Suprapubic skin (tissue), 4 donors: Measurements from ENCODE around the gene KCNIP4. TPM values are rescaled to one million over a fixed set of nuclear protein-coding genes. Genes with fewer than 3 reads are reported as not detected.

ENCODE experiments used
- DNase-seq, 2 donors: peaks; one replicate each; pipeline ENCODE4 v3.0.0-alpha.2; 2019; ENCODE audit warnings: low spot score in 2 of 2
- H3K27ac ChIP-seq: fragments of 200-600 bp; sonication (generic); one replicate; pipeline ENCODE4 v1.5.1; 2019
- H3K27me3 ChIP-seq: fragments of 200-600 bp; sonication (generic); one replicate; pipeline ENCODE4 v1.5.1; 2019
- H3K36me3 ChIP-seq: fragments of 200-600 bp; sonication (generic); one replicate; pipeline ENCODE4 v1.5.1; 2019
- H3K4me1 ChIP-seq: fragments of 200-600 bp; sonication (generic); one replicate; pipeline ENCODE4 v1.5.1; 2019
- H3K4me3 ChIP-seq: fragments of 200-600 bp; sonication (generic); one replicate; pipeline ENCODE4 v1.5.1; 2019; ENCODE audit warnings: mild to moderate bottlenecking
- H3K9me3 ChIP-seq: fragments of 200-600 bp; sonication (generic); one replicate; pipeline ENCODE4 v1.5.1; 2019
- EP300 ChIP-seq: sonication (generic); formaldehyde crosslinking; IDR thresholded peaks from one replicate; pipeline ENCODE4 v1.6.1; 2017; ENCODE audit warnings: antibody characterized with exemption
- POLR2A ChIP-seq, 2 donors: fragments of 450-650 bp; IDR thresholded peaks; one replicate each; pipeline ENCODE4 v1.6.1; 2017; ENCODE audit warnings: antibody characterized with exemption in 2 of 2, mild to moderate bottlenecking in 2 of 2, moderate library complexity in 2 of 2
- POLR2AphosphoS5 ChIP-seq, 3 donors: sonication (generic); formaldehyde crosslinking; IDR thresholded peaks; one replicate each; pipeline ENCODE4 v1.6.1; 2017; ENCODE audit warnings: antibody characterized with exemption in 3 of 3
- WGBS: methylation state at CpG from one replicate; pipeline ENCODE4 v1.1.5; 2018; 5-methylcytosine and 5-hydroxymethylcytosine counted together
- total RNA-seq, 4 donors: library from RNA; depleted of rRNA; stranded (reverse); fragments of >200 nt; gene quantifications; one replicate each; pipeline ENCODE4 v1.1.0, GENCODE V29; 2016
- TF ChIP-seq, protein P1 (sequence below), 2 donors: fragments of 200-600 bp in 1 of 2; fragments of 450-650 bp in 1 of 2; sonication (generic) in 1 of 2; IDR thresholded peaks; one replicate each; pipeline ENCODE4 v1.5.1; 2016 to 2019; ENCODE audit warnings: antibody characterized with exemption in 2 of 2, mild to moderate bottlenecking in 1 of 2, moderate library complexity in 1 of 2

KCNIP4 gene
- total RNA-seq, 4 donors from 2014 or later = not detected

GRCh38 chr4:21641696-21642095 is 306.9 kb downstream of the KCNIP4 start:
- H3K36me3 ChIP-seq = no peaks in the 10 kb centered on the region
- TF ChIP-seq EP300 = no peak
- TF ChIP-seq POLR2AphosphoS5 (IDR thresholded peaks at IDR 0.05) = no peak
- 81% methylated on average over 3 of the region's 3 CpGs for WGBS
- H3K4me3 ChIP-seq = no peak overlapping the region
- DNase-seq = no peak
- H3K27me3 ChIP-seq = no peaks in the 10 kb centered on the region
- H3K9me3 ChIP-seq = no peaks in the 10 kb centered on the region
- no peak overlapping the region for H3K27ac ChIP-seq
- H3K4me1 ChIP-seq = no peaks in the 10 kb centered on the region

GRCh38 chr4:21638171-21638725 is 310.3 kb downstream of the KCNIP4 start:
- 58% methylated on average over 1 of the region's 1 CpG for WGBS
- DNase-seq = no peak
- Histone ChIP-seq H3K4me1 (no peaks in the 10 kb centered on the region), H3K27ac (no peak overlapping the region), H3K27me3 (no peaks in the 10 kb centered on the region), H3K9me3 (no peaks in the 10 kb centered on the region), H3K36me3 (no peaks in the 10 kb centered on the region), H3K4me3 (no peak overlapping the region)
- TF ChIP-seq EP300 (no peak), POLR2A (IDR thresholded peaks at IDR 0.05) (no peak), POLR2AphosphoS5 (IDR thresholded peaks at IDR 0.05) (no peak)
- TF ChIP-seq, protein P1, sequence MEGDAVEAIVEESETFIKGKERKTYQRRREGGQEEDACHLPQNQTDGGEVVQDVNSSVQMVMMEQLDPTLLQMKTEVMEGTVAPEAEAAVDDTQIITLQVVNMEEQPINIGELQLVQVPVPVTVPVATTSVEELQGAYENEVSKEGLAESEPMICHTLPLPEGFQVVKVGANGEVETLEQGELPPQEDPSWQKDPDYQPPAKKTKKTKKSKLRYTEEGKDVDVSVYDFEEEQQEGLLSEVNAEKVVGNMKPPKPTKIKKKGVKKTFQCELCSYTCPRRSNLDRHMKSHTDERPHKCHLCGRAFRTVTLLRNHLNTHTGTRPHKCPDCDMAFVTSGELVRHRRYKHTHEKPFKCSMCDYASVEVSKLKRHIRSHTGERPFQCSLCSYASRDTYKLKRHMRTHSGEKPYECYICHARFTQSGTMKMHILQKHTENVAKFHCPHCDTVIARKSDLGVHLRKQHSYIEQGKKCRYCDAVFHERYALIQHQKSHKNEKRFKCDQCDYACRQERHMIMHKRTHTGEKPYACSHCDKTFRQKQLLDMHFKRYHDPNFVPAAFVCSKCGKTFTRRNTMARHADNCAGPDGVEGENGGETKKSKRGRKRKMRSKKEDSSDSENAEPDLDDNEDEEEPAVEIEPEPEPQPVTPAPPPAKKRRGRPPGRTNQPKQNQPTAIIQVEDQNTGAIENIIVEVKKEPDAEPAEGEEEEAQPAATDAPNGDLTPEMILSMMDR (IDR thresholded peaks at IDR 0.05) = no peak

DNA sequence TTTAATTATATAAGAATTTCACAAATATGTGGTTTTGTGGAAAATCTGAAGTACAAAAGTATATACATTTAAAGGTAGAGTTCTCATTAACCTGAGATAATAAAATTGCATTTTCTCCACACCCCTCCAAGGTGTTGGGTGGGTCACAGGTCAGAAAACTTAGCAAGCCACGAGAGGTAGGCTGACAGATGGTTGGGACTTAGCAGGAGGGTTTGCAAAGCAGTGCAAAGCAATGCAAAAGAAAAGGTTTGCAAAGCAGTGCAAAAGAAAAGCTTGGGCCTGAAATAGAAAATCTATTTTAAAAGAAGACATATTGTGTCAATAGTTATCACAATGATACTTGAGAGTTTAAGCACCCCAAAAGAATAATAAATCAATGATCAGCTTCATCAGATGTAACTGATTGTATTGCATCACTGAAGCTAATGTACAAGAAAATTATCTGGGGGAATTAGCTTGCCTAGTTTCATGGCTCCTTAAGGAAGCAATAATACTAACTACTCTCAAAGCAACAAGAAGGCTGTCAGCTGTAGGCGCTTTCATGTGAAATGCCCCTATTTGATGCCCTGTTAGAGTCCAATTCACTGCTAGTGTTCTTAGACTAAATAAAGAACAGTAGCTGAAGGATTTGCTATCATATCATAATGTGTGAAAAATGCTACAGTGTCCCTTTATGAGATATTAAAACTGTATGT is 319.5 kb downstream of the KCNIP4 start:
- Histone ChIP-seq H3K27me3 (no peaks in the 10 kb centered on the region), H3K4me3 (no peak overlapping the region)
- TF ChIP-seq EP300 (no peak), POLR2AphosphoS5 (IDR thresholded peaks at IDR 0.05) (no peak), POLR2A (IDR thresholded peaks at IDR 0.05) (no peak)
- TF ChIP-seq, protein P1 (IDR thresholded peaks at IDR 0.05) = no peak

GRCh38 chr4:21628116-21628670 is 320.4 kb downstream of the KCNIP4 start:
- Histone ChIP-seq H3K27me3 (no peaks in the 10 kb centered on the region), H3K4me1 (no peaks in the 10 kb centered on the region), H3K36me3 (no peaks in the 10 kb centered on the region), H3K4me3 (no peak overlapping the region), H3K27ac (no peak overlapping the region), H3K9me3 (no peaks in the 10 kb centered on the region)
- 73% methylated on average over 4 of the region's 4 CpGs for WGBS
- no peak for DNase-seq
- TF ChIP-seq POLR2AphosphoS5 (IDR thresholded peaks at IDR 0.05) = no peak
- no peak for TF ChIP-seq EP300

More for the DNA sequence above, 319.5 kb downstream of the KCNIP4 start:
- Histone ChIP-seq H3K4me1 (no peaks in the 10 kb centered on the region), H3K9me3 (no peaks in the 10 kb centered on the region), H3K27ac (no peak overlapping the region), H3K36me3 (no peaks in the 10 kb centered on the region)
- DNase-seq = no peak
- 23% methylated on average over 2 of the region's 2 CpGs for WGBS

- Histone ChIP-seq H3K27ac (no peak overlapping the region), H3K27me3 (no peaks in the 10 kb centered on the region), H3K9me3 (no peaks in the 10 kb centered on the region), H3K4me3 (no peak overlapping the region), H3K36me3 (no peaks in the 10 kb centered on the region), H3K4me1 (no peaks in the 10 kb centered on the region)
- DNase-seq = no peak
- TF ChIP-seq POLR2AphosphoS5 (IDR thresholded peaks at IDR 0.05) (no peak), POLR2A (IDR thresholded peaks at IDR 0.05) (no peak), EP300 (no peak)
- TF ChIP-seq, protein P1 (IDR thresholded peaks at IDR 0.05) = no peak
- WGBS = 78% methylated on average over 1 of the region's 1 CpG
These were observed 323.1 kb downstream of the KCNIP4 start for GRCh38 chr4:21625447-21625846.

GRCh38 chr4:21605006-21605405 is 343.6 kb downstream of the KCNIP4 start:
- DNase-seq = no peak
- TF ChIP-seq, protein P1 (IDR thresholded peaks at IDR 0.05) = no peak
- TF ChIP-seq EP300 (no peak), POLR2A (IDR thresholded peaks at IDR 0.05) (no peak), POLR2AphosphoS5 (IDR thresholded peaks at IDR 0.05) (no peak)
- no peak overlapping the region for H3K27ac ChIP-seq
- H3K36me3 ChIP-seq = no peaks in the 10 kb centered on the region
- no peaks in the 10 kb centered on the region for H3K4me1 ChIP-seq
- no peaks in the 10 kb centered on the region for H3K9me3 ChIP-seq
- WGBS = 89% methylated on average over 3 of the region's 3 CpGs
- H3K27me3 ChIP-seq = no peaks in the 10 kb centered on the region
- no peak overlapping the region for H3K4me3 ChIP-seq
